Progenitor cell of endocrine pancreas (in vitro differentiated cells): ENCODE data around the gene ACSL4. TPM values are rescaled to one million over a fixed set of nuclear protein-coding genes. Genes with fewer than 3 reads are reported as not detected.
"Not testable (repeated sequence)": the region's sequence is repeated elsewhere in the genome, so short reads cannot be mapped to it uniquely, and the experiment has no call there.

ENCODE experiments used
- DNase-seq: peaks from one replicate; pipeline ENCODE4 v3.0.0; 2021; ENCODE audit warnings: low spot score; ENCODE audit not compliant: unreplicated experiment
- H3K27ac Mint-ChIP-seq: 2 replicates; pipeline ENCODE4 v1.8.0; 2021; ENCODE audit warnings: mild to moderate bottlenecking, moderate library complexity, mixed read lengths
- H3K27me3 Mint-ChIP-seq: 2 replicates; pipeline ENCODE4 v1.8.0; 2021; ENCODE audit warnings: mixed read lengths
- H3K36me3 Mint-ChIP-seq: 2 replicates; pipeline ENCODE4 v1.8.0; 2022; ENCODE audit warnings: mixed read lengths; ENCODE audit not compliant: insufficient read depth
- H3K4me1 Mint-ChIP-seq: 2 replicates; pipeline ENCODE4 v1.8.0; 2021; ENCODE audit warnings: low read depth, mixed read lengths
- H3K4me3 Mint-ChIP-seq: 2 replicates; pipeline ENCODE4 v1.8.0; 2021; ENCODE audit warnings: low read depth, mild to moderate bottlenecking, moderate library complexity, mixed read lengths
- H3K9me3 Mint-ChIP-seq: 2 replicates; pipeline ENCODE4 v1.8.0; 2021; ENCODE audit warnings: low read depth, mixed read lengths
- CTCF ChIP-seq: fragments of 200-600 bp; sonication (generic); IDR thresholded peaks from one replicate; pipeline ENCODE4 v1.5.0; 2021; ENCODE audit warnings: antibody characterized with exemption, mild to moderate bottlenecking; ENCODE audit not compliant: unreplicated experiment
- total RNA-seq: library from RNA; stranded (reverse); gene quantifications from 2 replicates; pipeline ENCODE4 v1.2.1, GENCODE V29; 2021

ACSL4 gene
- total RNA-seq, 1 donor from 2014 or later, result 44.9 TPM

DNA sequence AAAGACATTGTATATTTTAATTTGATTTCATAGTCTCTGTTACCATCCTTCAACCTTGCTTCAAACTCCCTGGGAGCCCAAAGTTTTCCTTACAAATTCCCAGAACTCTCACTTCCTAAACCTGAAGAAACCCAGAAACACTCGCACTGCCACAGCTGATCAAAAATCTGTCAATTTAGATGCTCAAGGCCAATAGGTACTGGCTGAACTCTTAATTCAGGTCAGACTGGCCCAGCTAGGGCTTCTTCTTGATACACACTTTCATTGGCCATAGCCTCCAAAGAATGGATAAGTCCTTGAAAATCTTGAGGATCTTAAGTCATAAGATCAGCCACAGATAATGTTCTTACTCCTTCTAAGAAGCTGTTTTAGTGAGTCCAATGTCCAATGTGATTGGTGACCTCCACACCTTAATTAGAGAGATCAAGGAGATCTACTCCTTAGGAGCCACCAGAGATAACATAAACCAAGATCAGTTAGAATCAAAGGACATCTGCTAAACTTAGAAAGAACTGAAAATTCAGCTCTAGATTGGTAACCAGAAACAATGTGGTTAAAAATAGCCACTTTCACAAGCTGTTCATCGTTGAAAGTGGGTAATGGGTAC lies 51.5 kb downstream of the ACSL4 start:
- DNase-seq, result no peak
- no peak for TF ChIP-seq CTCF
- Mint-ChIP-seq H3K27me3 (no peaks in the 10 kb centered on the region), H3K9me3 (no peaks in the 10 kb centered on the region), H3K36me3 (peaks cover 15% of the 10 kb centered on the region), H3K4me1 (no peaks in the 10 kb centered on the region), H3K27ac (no peak overlapping the region), H3K4me3 (no peak overlapping the region)

DNA sequence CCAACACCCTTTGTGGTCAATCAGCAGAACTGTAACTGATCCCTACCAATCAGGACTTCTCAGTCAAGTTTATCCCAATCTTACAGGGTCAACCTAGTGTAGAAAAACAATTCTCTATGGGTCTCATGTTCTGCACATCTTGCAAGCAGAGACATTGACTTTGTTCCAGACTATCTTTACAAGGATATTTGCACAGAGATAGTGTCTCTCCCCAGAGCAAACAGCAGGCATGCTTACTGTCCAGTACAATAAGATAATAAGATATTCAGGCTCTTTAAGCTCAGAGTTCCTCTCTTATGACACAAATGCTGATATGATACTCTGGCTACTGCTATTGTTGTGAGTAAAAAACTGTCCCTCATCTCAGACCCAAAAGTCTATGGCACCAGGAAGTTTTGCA lies 53.2 kb downstream of the ACSL4 start:
- Mint-ChIP-seq H3K27ac (no peak overlapping the region), H3K36me3 (peaks cover 23% of the 10 kb centered on the region), H3K9me3 (no peaks in the 10 kb centered on the region), H3K27me3 (no peaks in the 10 kb centered on the region), H3K4me1 (no peaks in the 10 kb centered on the region), H3K4me3 (no peak overlapping the region)
- no peak for DNase-seq
- TF ChIP-seq CTCF, result no peak

GRCh38 chrX:109672239-109672638 lies 60.8 kb downstream of the ACSL4 start:
- Mint-ChIP-seq H3K4me3 (no peak overlapping the region), H3K4me1 (no peaks in the 10 kb centered on the region), H3K27ac (no peak overlapping the region), H3K36me3 (peaks cover 46% of the 10 kb centered on the region), H3K27me3 (no peaks in the 10 kb centered on the region), H3K9me3 (no peaks in the 10 kb centered on the region)
- no peak for DNase-seq
- no peak for TF ChIP-seq CTCF

DNA sequence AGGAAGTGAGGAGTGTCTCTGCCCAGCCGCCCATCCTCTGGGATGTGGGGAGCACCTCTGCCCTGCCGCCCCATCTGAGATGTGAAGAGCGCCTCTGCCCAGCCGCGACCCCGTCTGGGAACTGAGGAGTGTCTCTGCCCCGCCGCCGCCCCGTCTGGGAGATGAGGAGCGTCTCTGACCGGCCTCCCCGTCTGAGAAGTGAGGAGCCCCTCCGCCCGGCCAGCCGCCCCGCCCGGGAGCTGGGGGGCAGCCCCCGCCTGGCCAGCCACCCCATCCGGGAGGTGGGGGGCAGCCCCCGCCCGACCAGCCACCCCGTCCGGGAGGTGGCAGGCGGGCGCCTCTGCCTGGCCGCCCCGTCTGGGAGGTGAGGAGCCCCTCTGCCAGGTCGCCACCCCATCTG lies 61.9 kb downstream of the ACSL4 start:
- H3K27ac Mint-ChIP-seq, DNase-seq, H3K27me3 Mint-ChIP-seq, H3K4me1 Mint-ChIP-seq, H3K4me3 Mint-ChIP-seq, H3K9me3 Mint-ChIP-seq: not testable (repeated sequence)
- peaks cover 45% of the 10 kb centered on the region for H3K36me3 Mint-ChIP-seq

DNA sequence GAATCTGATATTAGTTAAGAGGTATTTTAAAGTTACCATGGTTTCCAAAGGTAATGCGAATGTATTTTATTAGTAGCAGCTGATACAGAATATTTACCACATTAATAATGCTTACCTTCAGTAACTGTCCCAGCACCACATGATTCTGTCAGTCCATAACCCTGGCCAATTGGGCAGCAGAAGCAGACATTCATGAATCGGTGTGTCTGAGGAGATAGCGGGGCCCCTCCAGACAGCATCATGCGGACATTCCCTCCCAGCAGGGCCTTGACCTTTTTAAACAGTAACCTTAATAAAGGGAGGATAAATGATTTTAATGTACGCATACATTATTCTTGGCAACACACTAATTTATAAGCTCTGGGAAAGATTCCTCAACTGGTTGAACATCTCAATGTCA lies 65.1 kb downstream of the ACSL4 start:
- no peaks in the 10 kb centered on the region for H3K4me1 Mint-ChIP-seq
- H3K27ac Mint-ChIP-seq, result no peak overlapping the region
- H3K27me3 Mint-ChIP-seq, result no peaks in the 10 kb centered on the region
- no peak overlapping the region for H3K4me3 Mint-ChIP-seq
- TF ChIP-seq CTCF, result no peak
- no peaks in the 10 kb centered on the region for H3K9me3 Mint-ChIP-seq
- DNase-seq, result no peak
- H3K36me3 Mint-ChIP-seq, result peaks cover 44% of the 10 kb centered on the region

DNA sequence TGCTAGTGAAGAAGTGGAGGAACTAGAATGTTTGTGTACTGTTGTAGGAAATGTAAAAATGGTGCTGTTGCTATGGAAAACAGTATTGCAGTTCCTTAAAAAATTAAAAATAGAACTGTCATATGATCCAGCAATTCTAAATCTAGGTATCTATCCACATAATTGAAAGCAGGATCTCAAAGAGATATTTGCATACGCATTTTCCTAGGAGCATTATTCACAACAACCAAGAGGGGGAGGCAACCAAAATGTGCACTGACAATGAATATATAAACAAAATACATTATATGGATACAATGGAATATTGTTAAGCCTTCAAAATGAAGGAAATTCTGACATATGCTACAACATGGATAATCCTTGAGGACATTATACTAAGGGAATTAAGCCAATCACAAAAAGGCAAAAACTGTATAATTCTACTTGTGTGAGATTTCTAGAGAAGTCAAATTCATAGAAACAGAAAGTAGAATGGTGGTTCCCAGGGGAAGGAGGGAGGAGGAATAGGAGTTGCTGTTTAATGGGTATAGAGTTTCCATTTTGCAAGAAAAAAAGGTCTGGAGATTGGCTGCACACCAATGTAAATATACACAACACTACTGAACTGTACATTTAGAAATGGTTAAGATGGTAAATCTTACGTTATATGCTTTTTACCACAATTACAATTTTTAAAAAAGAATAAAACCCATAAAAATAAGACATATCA lies 72.5 kb downstream of the ACSL4 start:
- Mint-ChIP-seq H3K4me3 (no peak overlapping the region), H3K36me3 (peaks cover 36% of the 10 kb centered on the region), H3K9me3 (peaks cover 7% of the 10 kb centered on the region), H3K27ac (no peak overlapping the region), H3K4me1 (no peaks in the 10 kb centered on the region), H3K27me3 (no peaks in the 10 kb centered on the region)
- DNase-seq, result no peak
- no peak for TF ChIP-seq CTCF
